ENCODE measurements around the gene TXNRD2.

Gene TXNRD2

DNA sequence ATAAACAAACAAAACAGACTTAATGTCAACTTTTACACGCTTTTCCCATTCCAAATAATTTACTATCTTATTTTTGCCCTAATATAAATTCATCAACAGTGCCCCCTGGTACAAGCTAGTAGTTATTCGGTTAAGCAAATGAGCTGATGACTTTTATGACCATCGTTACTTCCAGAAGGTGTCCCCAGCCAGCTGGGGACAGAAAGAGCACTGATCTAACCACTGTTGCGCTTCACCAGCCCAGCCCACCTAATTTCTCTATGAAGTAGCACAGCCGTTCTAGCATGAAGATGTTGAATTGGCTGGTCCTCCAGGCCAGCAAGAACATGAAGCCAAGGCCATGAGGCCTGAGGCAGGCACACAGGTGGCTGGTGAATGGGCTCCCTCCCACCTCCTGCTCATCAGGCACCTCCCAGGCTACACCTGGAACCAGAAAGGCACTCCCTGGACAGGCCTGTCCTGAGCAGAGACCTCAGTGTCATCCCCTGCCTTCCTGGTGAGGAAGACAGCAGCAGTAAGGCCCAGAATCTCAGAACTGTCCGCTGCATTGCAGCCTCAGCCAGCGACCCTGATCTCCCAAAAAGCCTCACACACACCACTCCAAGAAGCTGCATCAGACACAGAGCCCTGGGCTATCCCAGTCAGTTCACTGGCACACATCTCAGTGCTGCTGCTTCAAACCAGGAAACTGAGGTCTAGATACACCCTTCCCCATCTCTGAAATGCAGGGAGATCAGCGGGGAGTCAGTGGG lies 99.8 kb downstream of the TXNRD2 start:
- TF ChIP-seq, protein P1, sequence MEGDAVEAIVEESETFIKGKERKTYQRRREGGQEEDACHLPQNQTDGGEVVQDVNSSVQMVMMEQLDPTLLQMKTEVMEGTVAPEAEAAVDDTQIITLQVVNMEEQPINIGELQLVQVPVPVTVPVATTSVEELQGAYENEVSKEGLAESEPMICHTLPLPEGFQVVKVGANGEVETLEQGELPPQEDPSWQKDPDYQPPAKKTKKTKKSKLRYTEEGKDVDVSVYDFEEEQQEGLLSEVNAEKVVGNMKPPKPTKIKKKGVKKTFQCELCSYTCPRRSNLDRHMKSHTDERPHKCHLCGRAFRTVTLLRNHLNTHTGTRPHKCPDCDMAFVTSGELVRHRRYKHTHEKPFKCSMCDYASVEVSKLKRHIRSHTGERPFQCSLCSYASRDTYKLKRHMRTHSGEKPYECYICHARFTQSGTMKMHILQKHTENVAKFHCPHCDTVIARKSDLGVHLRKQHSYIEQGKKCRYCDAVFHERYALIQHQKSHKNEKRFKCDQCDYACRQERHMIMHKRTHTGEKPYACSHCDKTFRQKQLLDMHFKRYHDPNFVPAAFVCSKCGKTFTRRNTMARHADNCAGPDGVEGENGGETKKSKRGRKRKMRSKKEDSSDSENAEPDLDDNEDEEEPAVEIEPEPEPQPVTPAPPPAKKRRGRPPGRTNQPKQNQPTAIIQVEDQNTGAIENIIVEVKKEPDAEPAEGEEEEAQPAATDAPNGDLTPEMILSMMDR (IDR thresholded peaks at IDR 0.05): no peak

DNA sequence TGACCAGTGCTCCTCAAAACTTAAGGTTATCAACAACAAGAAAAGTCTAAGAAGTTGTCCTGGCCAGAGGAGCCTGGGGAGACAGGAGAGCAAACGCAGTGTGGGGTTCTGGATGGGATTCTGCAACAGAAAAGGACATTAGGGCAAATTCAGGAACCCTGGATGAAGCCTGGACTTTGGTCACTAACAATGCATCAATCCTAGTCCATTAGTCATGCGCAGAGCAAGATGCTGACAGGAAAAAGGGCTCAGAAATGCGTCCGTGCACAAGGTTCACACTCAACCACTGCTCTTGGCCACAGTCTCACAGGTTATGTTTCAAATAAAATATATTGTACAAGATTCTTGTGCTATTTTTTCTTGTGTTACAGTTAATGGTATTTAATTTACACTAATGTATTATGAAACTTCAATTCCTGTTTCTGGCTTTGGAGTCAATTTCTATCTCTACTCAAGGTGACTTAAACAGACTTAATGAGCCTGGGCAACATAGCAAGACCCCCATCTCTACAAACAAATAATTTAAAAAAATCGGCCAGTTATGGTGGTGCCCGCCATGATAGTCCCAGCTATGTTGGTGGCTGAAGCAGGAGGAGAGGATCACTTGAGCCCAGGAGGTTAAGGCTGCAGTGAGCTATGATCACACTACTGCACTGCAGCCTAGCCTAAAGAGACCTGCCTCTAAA lies 100.5 kb downstream of the TXNRD2 start:
- TF ChIP-seq, protein P1 (IDR thresholded peaks at IDR 0.05): no peak

DNA sequence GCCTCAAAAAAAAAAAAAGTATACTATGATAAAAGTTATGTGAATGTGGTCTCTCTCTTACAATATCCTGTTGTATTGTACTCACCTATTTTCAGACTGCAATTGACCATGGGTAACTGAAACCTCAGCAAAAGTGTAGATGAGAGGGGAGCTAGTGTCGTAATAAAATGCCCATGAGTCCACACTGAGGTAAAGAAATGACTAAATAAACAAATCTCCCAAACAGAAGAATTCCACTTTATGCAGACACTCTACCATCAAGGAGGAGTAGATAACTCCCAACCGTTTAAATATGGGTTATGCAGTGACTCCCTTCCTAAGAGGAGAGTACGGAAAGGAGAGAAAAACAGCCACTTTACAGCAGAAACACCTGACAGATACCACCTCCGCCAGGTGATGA lies 101.6 kb downstream of the TXNRD2 start:
- TF ChIP-seq, protein P1 (IDR thresholded peaks at IDR 0.05): no peak

DNA sequence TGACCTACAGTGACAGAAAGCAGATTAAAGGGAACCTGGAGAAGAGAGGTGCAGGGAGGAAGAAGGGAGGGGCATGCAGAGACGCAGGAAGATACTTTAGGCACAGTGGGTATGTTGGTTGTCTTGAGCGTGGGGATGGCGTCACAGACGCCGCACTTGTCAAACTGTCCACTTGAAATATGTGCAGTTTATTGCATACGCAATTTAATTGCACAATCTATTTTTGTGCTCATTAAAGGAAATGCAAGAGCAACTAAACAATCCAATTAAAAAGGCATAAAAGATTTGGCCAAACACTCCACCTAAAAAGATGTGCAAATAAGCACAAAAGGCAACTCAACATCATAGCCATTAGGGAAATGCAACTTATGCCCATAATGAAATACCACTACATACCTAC lies 103.7 kb downstream of the TXNRD2 start:
- TF ChIP-seq, protein P1 (IDR thresholded peaks at IDR 0.05): no peak

DNA sequence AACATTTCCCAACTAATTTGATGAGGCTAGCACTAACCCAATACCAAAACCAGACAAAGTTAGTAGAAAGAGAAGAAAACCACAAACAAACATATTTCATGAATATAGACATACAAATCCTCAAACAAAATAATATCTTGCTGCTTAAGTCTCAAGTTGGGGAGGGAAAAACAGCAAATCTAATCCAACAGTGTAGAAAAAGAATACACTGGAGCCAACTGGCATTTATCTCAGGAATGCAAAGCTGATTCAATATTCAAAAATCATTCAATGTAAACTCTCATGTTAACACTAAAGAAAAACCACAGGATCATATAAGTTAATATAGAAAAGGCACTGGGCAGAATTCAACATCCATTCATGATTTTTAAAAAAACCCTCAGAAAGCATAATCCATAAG lies 105.1 kb downstream of the TXNRD2 start:
- TF ChIP-seq, protein P1 (IDR thresholded peaks at IDR 0.05): no peak

DNA sequence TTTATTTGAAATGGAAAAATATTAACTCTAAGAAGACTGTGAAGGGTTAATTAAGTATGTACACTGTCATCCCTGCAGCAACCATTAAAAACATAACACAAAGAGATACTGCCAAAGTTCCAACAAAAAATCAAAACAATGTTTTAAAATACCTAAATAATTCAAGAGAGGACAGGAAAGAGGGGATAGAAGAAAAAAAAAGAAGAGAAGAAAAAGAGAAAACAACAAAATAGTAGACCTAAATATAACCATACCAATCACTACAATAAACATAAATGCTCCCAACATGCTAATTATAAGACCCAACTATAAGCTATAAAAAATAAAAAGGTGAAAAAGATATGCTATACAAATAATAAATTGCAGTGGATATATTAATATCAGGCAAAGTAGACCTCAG lies 107.0 kb downstream of the TXNRD2 start:
- TF ChIP-seq, protein P1 (IDR thresholded peaks at IDR 0.05): no peak

DNA sequence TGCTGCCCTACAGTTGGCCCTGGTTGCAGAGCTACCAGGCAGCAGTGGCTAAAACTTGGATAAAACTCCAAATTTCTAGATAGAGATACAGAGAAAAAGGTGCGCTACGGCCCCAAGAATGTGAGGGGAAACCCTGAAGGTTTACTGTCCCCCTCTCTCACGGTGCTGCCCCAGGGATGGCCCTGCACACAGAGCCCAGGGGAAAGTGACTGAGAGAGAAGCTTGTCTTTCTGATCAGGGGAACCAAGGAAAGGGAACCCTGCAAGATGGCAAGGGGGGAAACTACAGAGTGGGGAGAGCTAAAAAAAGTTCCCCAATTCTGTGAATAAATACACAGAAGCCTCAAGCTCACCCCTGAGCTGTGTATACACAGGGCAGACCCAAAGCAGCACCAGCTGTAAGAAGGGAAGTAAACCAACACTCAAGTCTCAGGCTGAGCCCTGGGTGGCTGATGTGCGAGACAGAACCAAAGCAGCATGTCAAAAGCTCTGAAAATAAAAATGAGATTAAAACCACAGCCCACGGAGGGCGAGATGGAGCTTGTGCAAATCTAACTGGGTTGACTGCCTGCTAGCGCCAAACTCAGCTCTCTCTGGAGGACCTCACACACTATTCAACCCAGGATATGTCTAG lies 109.0 kb downstream of the TXNRD2 start:
- TF ChIP-seq, protein P1 (IDR thresholded peaks at IDR 0.05): no peak
